ENCODE data around the gene JMJD7. TPM values are rescaled to one million over a fixed set of nuclear protein-coding genes. Genes with fewer than 3 reads are reported as not detected.
A peak's percentile ranks its signal among the peaks of the same experiment; 100 is the strongest.

JMJD7 gene
- total RNA-seq, 1 experiment from 2014 or later: 10.9 TPM

- H3K27ac Mint-ChIP-seq (ENCODE audit: unreplicated experiment): no peak overlapping the region
- peaks cover 6% of the 10 kb centered on the region for H3K4me1 Mint-ChIP-seq (ENCODE audit: low read depth, unreplicated experiment)
- H3K4me1 ChIP-seq: peaks cover 21% of the 10 kb centered on the region
These were observed 34.7 kb downstream of the JMJD7 start for GRCh38 chr15:41862515-41863116.

GRCh38 chr15:41865490-41866055 lies 37.7 kb downstream of the JMJD7 start:
- BruUV-seq (replicated peaks): no TSS peak
- peaks cover 21% of the 10 kb centered on the region for H3K4me1 ChIP-seq
- H3K36me3 Mint-ChIP-seq (ENCODE audit: insufficient read depth, unreplicated experiment): no peaks in the 10 kb centered on the region
- H3K27me3 Mint-ChIP-seq (ENCODE audit: insufficient read depth, unreplicated experiment): no peaks in the 10 kb centered on the region
- H3K4me3 Mint-ChIP-seq (ENCODE audit: unreplicated experiment): no peak overlapping the region
- CTCF ChIA-PET: interaction anchor here (1.0 to 1.7 kb wide), 3 partner anchors 8 to 219 kb away, joined by 3 to 9 read pairs (median 3); no protein-coding TSS in a partner anchor
- H3K4me3 ChIP-seq (ENCODE audit: low read depth, low read length): no peak overlapping the region
- no peaks in the 10 kb centered on the region for H3K9me3 Mint-ChIP-seq (ENCODE audit: unreplicated experiment)
- no peak for DNase-seq
- TF ChIP-seq CTCF (IDR thresholded peaks at IDR 0.05; ENCODE audit: insufficient read depth in 1 of 2, low read depth in 1 of 2, low read length in 1 of 2, severe bottlenecking in 1 of 2, unreplicated experiment in 1 of 2): no peak
- POLR2A ChIA-PET: no interaction called here
- no peaks in the 10 kb centered on the region for H3K27me3 ChIP-seq (replicated peaks; ENCODE audit: control insufficient read depth, insufficient read depth, low read length)
- peaks cover 6% of the 10 kb centered on the region for H3K4me1 Mint-ChIP-seq (ENCODE audit: low read depth, unreplicated experiment)
- no peaks in the 10 kb centered on the region for H3K9me3 ChIP-seq
- no peaks in the 10 kb centered on the region for H3K36me3 ChIP-seq (ENCODE audit: control insufficient read depth, insufficient read depth, low read length)
- intact Hi-C loops (cut with micrococcal nuclease; ENCODE audit: unreplicated experiment): loop anchor here (1.0 kb wide), 1 partner anchor 39 kb away; no protein-coding TSS in a partner anchor
- peak overlapping the region; percentile 50 for H3K27ac Mint-ChIP-seq (ENCODE audit: unreplicated experiment)

More at GRCh38 chr15:41862515-41863116, 34.7 kb downstream of the JMJD7 start:
- POLR2A ChIA-PET: no interaction called here
- intact Hi-C loops (cut with micrococcal nuclease; ENCODE audit: unreplicated experiment): no loop called here
- H3K4me3 ChIP-seq (ENCODE audit: low read depth, low read length): no peak overlapping the region
- H3K27me3 Mint-ChIP-seq (ENCODE audit: insufficient read depth, unreplicated experiment): no peaks in the 10 kb centered on the region
- H3K36me3 Mint-ChIP-seq (ENCODE audit: insufficient read depth, unreplicated experiment): no peaks in the 10 kb centered on the region
- CTCF ChIA-PET: interaction anchor here (0.8 kb wide), 1 partner anchor 218 kb away, joined by 3 read pairs; no protein-coding TSS in a partner anchor
- no peak for DNase-seq
- no peak overlapping the region for H3K4me3 Mint-ChIP-seq (ENCODE audit: unreplicated experiment)
- no peaks in the 10 kb centered on the region for H3K27me3 ChIP-seq (replicated peaks; ENCODE audit: control insufficient read depth, insufficient read depth, low read length)
- BruUV-seq (replicated peaks): no TSS peak
- H3K36me3 ChIP-seq (ENCODE audit: control insufficient read depth, insufficient read depth, low read length): no peaks in the 10 kb centered on the region
- no peak for TF ChIP-seq CTCF (IDR thresholded peaks at IDR 0.05; ENCODE audit: insufficient read depth in 1 of 2, low read depth in 1 of 2, low read length in 1 of 2, severe bottlenecking in 1 of 2, unreplicated experiment in 1 of 2)
- no peaks in the 10 kb centered on the region for H3K9me3 Mint-ChIP-seq (ENCODE audit: unreplicated experiment)
- no peaks in the 10 kb centered on the region for H3K9me3 ChIP-seq

DNA sequence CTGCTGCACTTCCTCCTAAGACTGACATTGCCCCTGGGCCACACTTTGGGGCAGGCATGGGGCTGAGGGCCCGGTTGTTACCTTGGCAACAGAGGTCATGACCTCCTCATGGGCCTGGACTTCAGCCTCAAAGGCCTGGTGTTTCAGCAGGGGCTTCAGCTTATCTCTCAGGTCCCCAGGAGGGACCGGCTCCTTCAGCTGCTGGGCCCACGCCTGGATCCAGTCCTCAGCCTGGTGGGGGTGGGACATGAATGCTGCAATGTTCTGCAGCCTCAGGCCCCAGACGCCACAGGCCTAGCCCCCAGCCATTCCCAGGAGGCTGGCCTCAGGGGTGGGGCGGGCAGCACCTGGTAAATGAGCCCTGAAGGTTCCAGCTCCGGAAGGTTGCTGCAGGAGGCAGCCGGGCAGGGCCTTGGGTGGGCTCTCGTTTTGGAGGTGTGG lies 38.4 kb downstream of the JMJD7 start:
- Histone ChIP-seq H3K9me3 (no peaks in the 10 kb centered on the region), H3K36me3 (ENCODE audit: control insufficient read depth, insufficient read depth, low read length) (no peaks in the 10 kb centered on the region), H3K4me1 (peaks cover 21% of the 10 kb centered on the region), H3K27me3 (replicated peaks; ENCODE audit: control insufficient read depth, insufficient read depth, low read length) (no peaks in the 10 kb centered on the region), H3K4me3 (ENCODE audit: low read depth, low read length) (no peak overlapping the region)
- Mint-ChIP-seq H3K27me3 (ENCODE audit: insufficient read depth, unreplicated experiment) (no peaks in the 10 kb centered on the region), H3K27ac (ENCODE audit: unreplicated experiment) (peak overlapping the region; percentile 50), H3K4me3 (ENCODE audit: unreplicated experiment) (no peak overlapping the region), H3K4me1 (ENCODE audit: low read depth, unreplicated experiment) (peaks cover 6% of the 10 kb centered on the region), H3K9me3 (ENCODE audit: unreplicated experiment) (no peaks in the 10 kb centered on the region), H3K36me3 (ENCODE audit: insufficient read depth, unreplicated experiment) (peaks cover 4% of the 10 kb centered on the region)
- BruUV-seq (replicated peaks): no TSS peak
- DNase-seq: peak; percentile 70 to 83
- intact Hi-C loops (cut with micrococcal nuclease; ENCODE audit: unreplicated experiment): loop anchor here (1.0 kb wide), 1 partner anchor 38 kb away; no protein-coding TSS in a partner anchor
- POLR2A ChIA-PET: no interaction called here
- no peak for TF ChIP-seq CTCF (IDR thresholded peaks at IDR 0.05; ENCODE audit: insufficient read depth in 1 of 2, low read depth in 1 of 2, low read length in 1 of 2, severe bottlenecking in 1 of 2, unreplicated experiment in 1 of 2)
- CTCF ChIA-PET: interaction anchor here (1.0 to 1.7 kb wide), 3 partner anchors 8 to 218 kb away, joined by 3 to 9 read pairs (median 3); no protein-coding TSS in a partner anchor
